ENCODE data around the gene NCOA3. TPM values are rescaled to one million over a fixed set of nuclear protein-coding genes. Genes with fewer than 3 reads are reported as not detected.

Gene NCOA3
- total and polyA plus RNA-seq, 7 donors, result 4.8 to 51.0 (median 22.8) TPM

GRCh38 chr20:47465335-47466090 lies 36.2 kb upstream of the NCOA3 start:
- Histone ChIP-seq H3K27me3 (no peaks in the 10 kb centered on the region), H3K9me3 (no peaks in the 10 kb centered on the region), H3K4me1 (no peaks in the 10 kb centered on the region), H3K4me3 (no peak overlapping the region), H3K27ac (no peak overlapping the region), H3K36me3 (no peaks in the 10 kb centered on the region)
- no peak for DNase-seq
- WGBS, 2 donors, result 94 to 95% methylated on average over 16 of the region's 16 CpGs
- TF ChIP-seq CTCF (IDR thresholded peaks at IDR 0.05), result no peak
- TF ChIP-seq POLR2A (IDR thresholded peaks at IDR 0.05), result no peak
- no peak for TF ChIP-seq POLR2AphosphoS5 (IDR thresholded peaks at IDR 0.05)
- no peak for TF ChIP-seq EP300 (IDR thresholded peaks at IDR 0.05)
- intact Hi-C loops (cut with DNase I), result no loop called here

- H3K4me3 ChIP-seq, result no peak overlapping the region
- no peak overlapping the region for H3K27ac ChIP-seq
- H3K36me3 ChIP-seq, result no peaks in the 10 kb centered on the region
- no peak for TF ChIP-seq POLR2AphosphoS5 (IDR thresholded peaks at IDR 0.05)
- TF ChIP-seq CTCF (IDR thresholded peaks at IDR 0.05), result no peak
- no peak for TF ChIP-seq POLR2A (IDR thresholded peaks at IDR 0.05)
- TF ChIP-seq EP300 (IDR thresholded peaks at IDR 0.05), result no peak
- intact Hi-C loops (cut with DNase I), result no loop called here
- no peaks in the 10 kb centered on the region for H3K4me1 ChIP-seq
- H3K27me3 ChIP-seq, result no peaks in the 10 kb centered on the region
- no peaks in the 10 kb centered on the region for H3K9me3 ChIP-seq
- DNase-seq, result no peak
- 94% methylated on average over 2 of the region's 2 CpGs for WGBS, 2 donors
Observed at GRCh38 chr20:47466213-47466612, 35.5 kb upstream of the NCOA3 start.

DNA sequence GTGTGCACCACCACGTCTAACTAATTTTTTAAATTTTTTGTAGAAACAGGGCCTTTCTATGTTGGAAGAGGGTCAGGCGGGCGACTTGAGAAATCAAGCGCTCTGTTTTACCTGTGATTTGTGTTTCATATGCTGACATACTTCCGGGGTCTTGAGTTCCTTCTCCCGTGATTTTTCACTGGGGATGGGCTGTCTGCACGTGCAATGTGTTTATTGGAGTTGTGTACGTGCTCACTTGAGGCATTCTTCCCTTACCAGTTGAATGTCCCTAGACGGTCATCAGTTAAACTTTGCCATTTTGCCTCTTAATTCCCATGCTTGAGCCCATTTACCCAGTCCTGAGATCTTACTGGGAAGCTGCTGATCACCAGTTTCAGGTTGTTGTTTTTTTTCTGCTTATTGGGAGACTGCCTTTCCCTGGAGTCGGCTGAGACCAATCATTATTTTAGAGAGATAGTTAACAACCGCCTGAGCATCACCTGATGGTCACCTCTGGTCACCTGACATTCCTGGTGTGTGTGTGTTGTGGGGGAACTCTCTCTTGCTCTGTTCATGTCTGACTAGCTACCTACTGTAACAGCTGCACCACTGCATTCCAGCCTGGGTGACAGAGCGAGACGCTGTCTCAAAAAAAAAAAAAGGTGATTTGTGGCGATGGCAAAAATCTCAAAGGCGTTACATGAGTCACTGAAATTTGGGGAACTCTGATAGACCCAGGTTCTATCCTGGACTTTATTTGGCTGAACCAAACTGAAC lies 34.8 kb upstream of the NCOA3 start:
- no peaks in the 10 kb centered on the region for H3K9me3 ChIP-seq
- H3K27ac ChIP-seq, result no peak overlapping the region
- intact Hi-C loops (cut with DNase I), result no loop called here
- TF ChIP-seq POLR2AphosphoS5 (IDR thresholded peaks at IDR 0.05) (no peak), CTCF (IDR thresholded peaks at IDR 0.05) (peak in 1 of 4 experiments; percentile 10)
- no peaks in the 10 kb centered on the region for H3K27me3 ChIP-seq
- H3K36me3 ChIP-seq, result no peaks in the 10 kb centered on the region
- no peak for DNase-seq
- no peak overlapping the region for H3K4me3 ChIP-seq
- no peaks in the 10 kb centered on the region for H3K4me1 ChIP-seq
- WGBS, 2 donors, result 93 to 96% methylated on average over 15 of the region's 15 CpGs

DNA sequence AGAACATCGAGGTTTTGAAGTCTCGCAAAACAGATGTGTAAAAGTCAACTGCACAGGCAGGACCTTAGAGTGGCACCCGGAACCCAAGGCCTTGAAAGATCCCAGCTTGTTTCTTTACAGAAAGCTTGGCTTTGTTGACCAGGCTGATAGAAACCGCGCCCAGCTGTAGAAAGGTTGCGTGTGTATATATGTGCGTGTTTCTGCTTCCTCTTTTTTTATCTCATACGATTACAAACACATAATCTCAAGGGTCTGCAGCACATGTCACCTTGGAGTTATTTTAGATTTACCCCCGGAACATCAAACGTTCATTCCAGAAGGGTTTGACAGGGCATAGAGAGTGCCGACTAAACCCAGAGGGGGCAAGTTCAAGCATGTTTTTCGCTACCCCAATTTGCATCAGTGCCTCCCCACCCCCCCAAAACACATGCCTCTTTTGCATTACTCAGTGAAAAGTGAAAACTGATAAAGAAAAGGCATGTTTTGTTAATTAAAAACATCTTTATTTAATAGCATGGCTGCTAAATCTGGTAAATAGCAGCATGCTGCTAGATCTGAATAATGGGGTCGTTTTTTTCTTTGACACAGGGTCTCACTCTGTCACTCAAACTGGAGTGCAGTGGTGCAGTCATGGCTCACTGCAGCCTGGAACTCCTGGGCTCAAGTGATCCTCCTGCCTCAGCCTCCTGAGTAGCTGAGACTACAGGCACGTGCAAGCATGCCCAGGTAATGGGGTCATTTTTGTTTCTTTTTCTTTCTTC lies 33.2 kb upstream of the NCOA3 start:
- DNase-seq, result no peak
- Histone ChIP-seq H3K36me3 (no peaks in the 10 kb centered on the region), H3K9me3 (no peaks in the 10 kb centered on the region), H3K4me1 (no peaks in the 10 kb centered on the region), H3K27me3 (no peaks in the 10 kb centered on the region), H3K4me3 (no peak overlapping the region), H3K27ac (no peak overlapping the region)
- intact Hi-C loops (cut with DNase I), result no loop called here
- WGBS, 2 donors, result 24 to 47% methylated on average over 14 of the region's 14 CpGs
- TF ChIP-seq POLR2AphosphoS5 (IDR thresholded peaks at IDR 0.05) (no peak), CTCF (IDR thresholded peaks at IDR 0.05) (no peak), POLR2A (IDR thresholded peaks at IDR 0.05) (no peak), EP300 (IDR thresholded peaks at IDR 0.05) (no peak)
